Measurements from ENCODE around the gene GNAS. TPM values are rescaled to one million over a fixed set of nuclear protein-coding genes. Genes with fewer than 3 reads are reported as not detected.

GNAS gene
- total RNA-seq, 2 experiments from 2014 or later, result 1,245 to 1,317 TPM

DNA sequence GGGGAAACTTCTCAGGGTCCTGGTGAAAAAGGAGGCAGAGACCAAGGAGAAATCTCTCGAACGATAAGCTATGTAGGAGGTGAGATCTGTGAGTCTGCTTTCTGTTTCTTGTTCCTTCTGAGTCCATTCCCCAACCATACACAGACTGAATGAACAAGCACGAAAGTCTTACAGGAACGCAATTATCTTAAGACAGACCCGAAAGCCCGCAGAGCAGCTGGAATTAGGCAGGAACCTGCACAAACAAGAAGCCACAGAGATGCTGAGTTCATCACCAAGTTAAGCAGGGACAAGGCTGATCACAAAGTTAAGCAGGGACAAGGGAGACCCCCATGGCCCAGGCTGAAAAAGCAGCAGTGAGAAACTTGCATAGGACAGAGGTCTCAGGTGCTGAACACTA, 107.1 kb downstream of the GNAS start:
- POLR2A ChIA-PET, result no interaction called here
- TF ChIP-seq, protein P1, sequence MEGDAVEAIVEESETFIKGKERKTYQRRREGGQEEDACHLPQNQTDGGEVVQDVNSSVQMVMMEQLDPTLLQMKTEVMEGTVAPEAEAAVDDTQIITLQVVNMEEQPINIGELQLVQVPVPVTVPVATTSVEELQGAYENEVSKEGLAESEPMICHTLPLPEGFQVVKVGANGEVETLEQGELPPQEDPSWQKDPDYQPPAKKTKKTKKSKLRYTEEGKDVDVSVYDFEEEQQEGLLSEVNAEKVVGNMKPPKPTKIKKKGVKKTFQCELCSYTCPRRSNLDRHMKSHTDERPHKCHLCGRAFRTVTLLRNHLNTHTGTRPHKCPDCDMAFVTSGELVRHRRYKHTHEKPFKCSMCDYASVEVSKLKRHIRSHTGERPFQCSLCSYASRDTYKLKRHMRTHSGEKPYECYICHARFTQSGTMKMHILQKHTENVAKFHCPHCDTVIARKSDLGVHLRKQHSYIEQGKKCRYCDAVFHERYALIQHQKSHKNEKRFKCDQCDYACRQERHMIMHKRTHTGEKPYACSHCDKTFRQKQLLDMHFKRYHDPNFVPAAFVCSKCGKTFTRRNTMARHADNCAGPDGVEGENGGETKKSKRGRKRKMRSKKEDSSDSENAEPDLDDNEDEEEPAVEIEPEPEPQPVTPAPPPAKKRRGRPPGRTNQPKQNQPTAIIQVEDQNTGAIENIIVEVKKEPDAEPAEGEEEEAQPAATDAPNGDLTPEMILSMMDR (IDR thresholded peaks at IDR 0.05), result no peak
- Histone ChIP-seq H3K9me3 (ENCODE audit: control insufficient read depth in 1 of 2, insufficient read depth in 1 of 2, low read length in 2 of 2) (no peaks in the 10 kb centered on the region), H3K4me3 (ENCODE audit: low read length) (no peak overlapping the region), H3K27ac (ENCODE audit: low read depth in 1 of 2, low read length in 2 of 2) (no peak overlapping the region), H3K36me3 (ENCODE audit: insufficient read depth, low read length) (no peaks in the 10 kb centered on the region), H3K27me3 (ENCODE audit: control insufficient read depth in 1 of 2, insufficient read depth in 2 of 2, low read length in 2 of 2) (no peaks in the 10 kb centered on the region), H3K4me1 (ENCODE audit: insufficient read depth, low read length) (no peaks in the 10 kb centered on the region)
- no peak for ATAC-seq (ENCODE audit: poor library complexity)
- peaks cover 7% of the 10 kb centered on the region for H3K27me3 Mint-ChIP-seq
- no peaks in the 10 kb centered on the region for H3K4me1 Mint-ChIP-seq (ENCODE audit: low read depth)
- no peak for DNase-seq
- no peaks in the 10 kb centered on the region for H3K36me3 Mint-ChIP-seq (ENCODE audit: low read depth)
- H3K27ac Mint-ChIP-seq, result no peak overlapping the region
- CTCF ChIA-PET, result no interaction called here
- no peak overlapping the region for H3K4me3 Mint-ChIP-seq
- H3K9me3 Mint-ChIP-seq, result no peaks in the 10 kb centered on the region
- intact Hi-C loops (cut with DNase I, micrococcal nuclease), result loop anchor here in 1 of 2 experiments (10.0 kb wide), 1 partner anchor 475 kb away; no protein-coding TSS in a partner anchor

Small RNA genes lying within 50 kb of the gene (microRNA-seq; reads per million reads assigned to microRNA genes)
- gene MIR298 (ENCODE audit: borderline microRNAs expressed, borderline replicate concordance), result not detected

Other genes with a start within 250 kb of the GNAS start
- gene STX16, start 201.4 kb upstream of the GNAS start, total RNA-seq, result 100 to 1,000 TPM; 179 to 181 TPM
- 10 to 100 TPM; 58.3 to 61.1 TPM for gene NPEPL1, start 159.9 kb upstream of the GNAS start, total RNA-seq
- not detected for gene GNAS-AS1, start 1.8 kb upstream of the GNAS start, total RNA-seq
- 10 to 100 TPM; 95.7 to 97.0 TPM for gene NELFCD, start 128.5 kb downstream of the GNAS start, total RNA-seq
- 10 to 100 TPM; 14.7 to 17.7 TPM for gene CTSZ, start 154.5 kb downstream of the GNAS start, total RNA-seq
- under 1 TPM; 0.11 to 0.17 TPM for gene TUBB1, start 166.7 kb downstream of the GNAS start, total RNA-seq
- gene ATP5F1E, start 179.6 kb downstream of the GNAS start, total RNA-seq, result 10 to 100 TPM; 51.1 to 53.1 TPM
- gene PRELID3B, start 190.1 kb downstream of the GNAS start, total RNA-seq, result 10 to 100 TPM; 55.8 to 59.1 TPM

All from CD4-positive, alpha-beta T cell (primary cell).